Kidney epithelial cell (primary cell): Measurements from ENCODE around the gene CTRL. TPM values are rescaled to one million over a fixed set of nuclear protein-coding genes. Genes with fewer than 3 reads are reported as not detected.

ENCODE experiments used
- DNase-seq: peaks from one replicate; pipeline ENCODE4 v3.0.0-alpha.2; 2010; ENCODE audit warnings: low read depth
- H3K27me3 ChIP-seq: 2 replicates; pipeline ENCODE4 v1.6.0; 2011; ENCODE audit warnings: low read length; ENCODE audit not compliant: control insufficient read depth, insufficient read depth
- H3K36me3 ChIP-seq: 2 replicates; pipeline ENCODE4 v1.5.1; 2011; ENCODE audit warnings: low read length; ENCODE audit not compliant: control insufficient read depth, insufficient read depth
- H3K4me3 ChIP-seq: 2 replicates; pipeline ENCODE4 v1.5.1; 2011; ENCODE audit warnings: low read depth, mild to moderate bottlenecking, control low read depth, low read length
- total RNA-seq: library from RNA; depleted of rRNA; stranded (reverse); fragments of >200 nt; gene quantifications from 2 replicates; pipeline ENCODE4 v1.2.3, GENCODE V29; 2015
- TF ChIP-seq, protein P1 (sequence below): IDR thresholded peaks from 2 replicates; pipeline ENCODE4 v1.5.1; 2011; ENCODE audit warnings: mild to moderate bottlenecking, moderate library complexity, low read length, control low read depth, inconsistent platforms; ENCODE audit not compliant: insufficient read depth, poor library complexity, severe bottlenecking

CTRL gene
- total RNA-seq, 1 donor from 2014 or later, result not detected

DNA sequence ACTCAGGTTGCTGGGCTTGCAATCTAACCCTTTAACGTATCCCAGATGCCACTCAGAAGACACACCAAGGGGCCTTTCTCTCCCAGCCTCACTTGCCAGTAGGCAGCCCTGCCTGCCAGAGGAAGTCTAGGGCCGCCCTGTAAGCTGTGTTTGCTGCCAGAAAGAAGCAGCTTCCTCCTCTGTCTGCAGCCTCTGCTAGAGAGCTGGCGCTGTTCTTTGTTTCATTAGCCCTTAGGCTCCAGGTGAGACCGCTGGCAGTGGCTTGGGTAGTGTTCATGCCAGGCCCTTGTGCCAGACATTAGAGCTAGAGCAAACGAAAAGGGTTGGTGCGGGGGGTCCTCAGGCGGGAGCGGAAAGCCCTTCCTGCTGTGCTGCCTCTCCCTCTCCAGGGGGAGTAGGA lies 8.9 kb downstream of the CTRL start:
- no peak for DNase-seq
- H3K36me3 ChIP-seq, result no peaks in the 10 kb centered on the region
- no peak overlapping the region for H3K4me3 ChIP-seq
- TF ChIP-seq, protein P1, sequence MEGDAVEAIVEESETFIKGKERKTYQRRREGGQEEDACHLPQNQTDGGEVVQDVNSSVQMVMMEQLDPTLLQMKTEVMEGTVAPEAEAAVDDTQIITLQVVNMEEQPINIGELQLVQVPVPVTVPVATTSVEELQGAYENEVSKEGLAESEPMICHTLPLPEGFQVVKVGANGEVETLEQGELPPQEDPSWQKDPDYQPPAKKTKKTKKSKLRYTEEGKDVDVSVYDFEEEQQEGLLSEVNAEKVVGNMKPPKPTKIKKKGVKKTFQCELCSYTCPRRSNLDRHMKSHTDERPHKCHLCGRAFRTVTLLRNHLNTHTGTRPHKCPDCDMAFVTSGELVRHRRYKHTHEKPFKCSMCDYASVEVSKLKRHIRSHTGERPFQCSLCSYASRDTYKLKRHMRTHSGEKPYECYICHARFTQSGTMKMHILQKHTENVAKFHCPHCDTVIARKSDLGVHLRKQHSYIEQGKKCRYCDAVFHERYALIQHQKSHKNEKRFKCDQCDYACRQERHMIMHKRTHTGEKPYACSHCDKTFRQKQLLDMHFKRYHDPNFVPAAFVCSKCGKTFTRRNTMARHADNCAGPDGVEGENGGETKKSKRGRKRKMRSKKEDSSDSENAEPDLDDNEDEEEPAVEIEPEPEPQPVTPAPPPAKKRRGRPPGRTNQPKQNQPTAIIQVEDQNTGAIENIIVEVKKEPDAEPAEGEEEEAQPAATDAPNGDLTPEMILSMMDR, result no peak
- no peaks in the 10 kb centered on the region for H3K27me3 ChIP-seq

DNA sequence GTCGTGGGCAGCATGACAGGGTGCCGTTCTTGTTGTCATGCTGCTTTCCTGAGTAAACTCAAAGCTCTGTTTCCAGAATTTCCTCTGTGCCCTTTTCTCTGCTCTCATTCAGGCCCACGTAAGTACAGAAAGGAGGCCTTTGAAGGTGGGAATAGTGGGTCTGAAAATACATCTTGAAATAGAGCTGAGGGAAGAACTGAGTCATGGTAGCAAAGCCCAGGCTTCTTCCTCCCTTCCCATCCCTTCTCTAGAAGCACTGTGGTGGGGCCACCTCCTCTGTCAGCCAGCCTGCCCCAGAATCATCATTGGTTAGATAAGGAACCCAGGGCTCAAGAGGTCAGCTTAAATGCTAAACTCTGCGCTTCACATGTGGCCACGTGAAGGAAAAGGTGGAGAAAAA lies 9.4 kb downstream of the CTRL start:
- Histone ChIP-seq H3K36me3 (no peaks in the 10 kb centered on the region), H3K27me3 (no peaks in the 10 kb centered on the region), H3K4me3 (no peak overlapping the region)
- no peak for DNase-seq
- TF ChIP-seq, protein P1, result no peak

DNA sequence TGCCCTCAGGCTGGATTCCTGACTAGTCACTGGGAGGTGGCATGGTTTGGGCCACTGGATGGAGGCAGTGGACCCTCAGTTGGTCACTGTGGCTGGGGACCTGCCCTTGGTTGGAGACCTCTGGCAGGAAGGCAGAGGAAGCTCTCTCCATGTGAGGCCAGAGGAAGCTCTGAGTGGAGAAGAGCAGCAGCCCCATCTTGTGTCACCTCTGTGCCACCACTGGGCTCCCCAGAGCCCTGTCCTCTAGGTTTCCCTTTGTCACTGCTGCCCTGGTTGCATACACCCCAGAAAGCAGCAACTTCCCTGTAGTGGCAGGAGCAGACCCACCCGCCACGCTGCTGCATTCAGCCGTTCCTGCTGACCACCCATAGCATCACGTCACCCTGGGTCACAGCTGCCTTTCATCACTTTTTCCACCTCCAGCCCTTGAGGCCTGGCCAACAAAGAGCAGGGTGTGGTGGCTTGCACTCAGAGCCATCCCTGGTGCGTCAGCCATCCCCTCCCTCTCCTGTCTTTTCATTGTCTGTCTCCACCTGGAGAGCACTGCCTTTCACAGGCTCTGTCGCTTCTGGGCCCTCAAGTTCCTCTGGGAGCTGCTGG lies 11.9 kb downstream of the CTRL start:
- no peaks in the 10 kb centered on the region for H3K27me3 ChIP-seq
- no peak for DNase-seq
- H3K36me3 ChIP-seq, result no peaks in the 10 kb centered on the region
- TF ChIP-seq, protein P1, result no peak
- no peak overlapping the region for H3K4me3 ChIP-seq

DNA sequence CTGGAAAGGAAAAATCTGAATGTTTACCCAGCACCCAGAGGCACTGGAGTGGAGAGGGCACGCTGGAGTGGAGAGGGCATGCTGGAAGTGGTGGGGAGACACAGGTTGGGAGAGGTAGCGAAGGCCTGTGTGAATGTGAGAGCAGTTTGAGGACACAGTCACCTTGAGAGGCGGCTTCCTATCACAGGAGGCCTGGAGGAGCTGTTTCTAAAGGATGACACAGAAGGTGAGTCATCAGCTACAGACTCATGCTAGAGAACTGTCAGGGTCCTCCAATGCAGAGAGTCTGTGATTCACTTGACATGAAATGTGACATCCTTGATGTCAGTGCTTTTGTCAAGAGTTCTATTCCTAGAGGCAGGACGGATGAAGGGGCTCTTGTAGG lies 13.8 kb downstream of the CTRL start:
- H3K27me3 ChIP-seq, result no peaks in the 10 kb centered on the region
- peak; percentile 62 for DNase-seq
- no peaks in the 10 kb centered on the region for H3K36me3 ChIP-seq
- TF ChIP-seq, protein P1, result no peak
- H3K4me3 ChIP-seq, result no peak overlapping the region

DNA sequence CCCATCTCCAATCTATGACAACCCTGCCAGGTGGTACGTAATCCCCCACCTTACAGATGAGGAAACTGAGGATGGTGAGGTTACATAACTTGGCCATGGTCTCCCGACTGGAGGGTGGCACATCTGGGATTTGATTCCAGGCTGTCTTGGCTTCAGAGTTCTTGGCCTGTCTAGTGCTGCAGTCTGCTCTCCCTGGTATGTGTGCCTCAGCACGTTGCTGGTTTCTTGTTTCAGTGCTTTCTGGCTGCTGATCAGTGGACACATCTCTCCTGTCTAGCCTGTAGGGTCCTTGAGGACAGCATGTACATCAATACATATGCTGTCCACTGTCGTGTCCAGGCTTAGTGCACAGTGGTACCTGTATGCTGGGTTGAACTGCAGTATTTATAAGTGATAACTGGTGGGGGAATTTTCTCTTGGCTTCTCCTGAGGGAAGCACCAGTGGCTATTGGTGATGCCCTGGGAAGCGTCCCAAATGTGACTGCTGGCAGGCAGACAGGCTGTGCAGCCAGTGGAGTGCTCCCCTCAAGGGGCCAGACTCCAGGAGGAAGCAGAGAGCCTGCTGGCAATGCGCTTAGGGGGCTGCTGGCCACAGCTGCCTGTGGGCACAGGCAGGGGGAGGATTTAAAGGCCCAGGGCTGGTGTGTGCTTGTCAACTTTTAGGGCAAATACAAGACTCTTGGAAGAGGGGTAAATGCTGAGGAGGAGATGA lies 14.4 kb downstream of the CTRL start:
- TF ChIP-seq, protein P1, result no peak
- no peaks in the 10 kb centered on the region for H3K36me3 ChIP-seq

More for the DNA sequence above, 14.4 kb downstream of the CTRL start:
- H3K27me3 ChIP-seq, result no peaks in the 10 kb centered on the region
- no peak for DNase-seq
- H3K4me3 ChIP-seq, result no peak overlapping the region
